Prostate gland (tissue), 2 donors: ENCODE results near the gene TRPT1. TPM values are rescaled to one million over a fixed set of nuclear protein-coding genes. Genes with fewer than 3 reads are reported as not detected.

Source experiments
- DNase-seq: peaks from one replicate; pipeline ENCODE4 v3.0.0-alpha.2; 2019; ENCODE audit warnings: low spot score
- H3K27ac ChIP-seq, 2 donors: fragments of 200-600 bp; sonication (generic); 2 replicates each; pipeline ENCODE4 v1.5.1; 2017 to 2019
- H3K27me3 ChIP-seq: fragments of 200-600 bp; sonication (generic); replicated peaks from 2 replicates; pipeline ENCODE4 v1.5.1; 2019; ENCODE audit not compliant: insufficient read depth
- H3K36me3 ChIP-seq, 2 donors: fragments of 200-600 bp; sonication (generic); 1 replicate in 1 of 2; 2 replicates in 1 of 2; pipeline versions ENCODE4 v1.5.1 to v1.8.1; 2017 to 2019
- H3K4me1 ChIP-seq: fragments of 200-600 bp; sonication (generic); replicated peaks from 2 replicates; pipeline ENCODE4 v1.5.1; 2019
- H3K4me3 ChIP-seq, 2 donors: fragments of 200-600 bp; sonication (generic); 2 replicates each; pipeline ENCODE4 v1.5.1; 2017 to 2019
- H3K9me3 ChIP-seq: fragments of 200-600 bp; sonication (generic); 2 replicates; pipeline ENCODE4 v1.5.1; 2017
- CTCF ChIP-seq, 4 experiments: fragments of 200-600 bp in 2 of 4; fragments of 450-650 bp in 2 of 4; sonication (generic) in 2 of 4; IDR thresholded peaks; 1 replicate in 3 of 4; 2 replicates in 1 of 4; pipeline ENCODE4 v1.5.1; 2016 to 2019; ENCODE audit warnings: antibody characterized with exemption in 4 of 4, mild to moderate bottlenecking in 2 of 4, moderate library complexity in 2 of 4
- POLR2A ChIP-seq: fragments of 450-650 bp; IDR thresholded peaks from one replicate; pipeline ENCODE4 v1.6.1; 2016; ENCODE audit warnings: antibody characterized with exemption, mild to moderate bottlenecking
- POLR2AphosphoS5 ChIP-seq: sonication (generic); formaldehyde crosslinking; IDR thresholded peaks from one replicate; pipeline ENCODE4 v1.6.1; 2017; ENCODE audit warnings: antibody characterized with exemption
- WGBS: methylation state at CpG from one replicate; pipeline ENCODE4 v1.1.5; 2018; 5-methylcytosine and 5-hydroxymethylcytosine counted together
- intact Hi-C: fragments of 100-400 bp; cut with DNase I; formaldehyde crosslinking; loops from one replicate; pipeline ENCODE4 v1.14.2; 2022
- total RNA-seq, 2 donors: library from RNA; depleted of rRNA; stranded (reverse); fragments of >200 nt; gene quantifications; one replicate each; pipeline ENCODE4 v1.1.0, GENCODE V29; 2016

The TRPT1 gene
- total RNA-seq, 2 donors from 2014 or later = 63.6 to 87.7 TPM

- Histone ChIP-seq H3K4me1 (no peaks in the 10 kb centered on the region), H3K36me3 (no peaks in the 10 kb centered on the region), H3K27me3 (no peaks in the 10 kb centered on the region), H3K9me3 (no peaks in the 10 kb centered on the region), H3K4me3 (no peak overlapping the region), H3K27ac (no peak overlapping the region)
- DNase-seq = no peak
- intact Hi-C loops = no loop called here
- 82% methylated on average over 8 of the region's 8 CpGs for WGBS
- no peak for TF ChIP-seq POLR2AphosphoS5
- no peak for TF ChIP-seq CTCF (IDR thresholded peaks at IDR 0.05)
- TF ChIP-seq POLR2A = no peak
These were observed 49.2 kb downstream of the TRPT1 start for GRCh38 chr11:64176751-64177150.

Other genes with a start within 250 kb of the TRPT1 start
- 100 to 1,000 TPM in 1 of 2 donors, 10 to 100 TPM in 1; 79.6 to 118 TPM for gene OTUB1, start 239.7 kb downstream of the TRPT1 start, total RNA-seq
- under 1 TPM; 0.36 to 0.57 TPM for gene FLRT1, start 190.3 kb downstream of the TRPT1 start, total RNA-seq
- gene MACROD1, start 60.1 kb downstream of the TRPT1 start, total RNA-seq = 10 to 100 TPM; 33.5 to 68.2 TPM
- gene STIP1, start 40.0 kb downstream of the TRPT1 start, total RNA-seq = 100 to 1,000 TPM; 104 to 139 TPM
- 10 to 100 TPM in 1 of 2 donors, 1 to 10 TPM in 1; 5.3 to 12.8 TPM for gene FERMT3, start 19.5 kb downstream of the TRPT1 start, total RNA-seq
- gene NUDT22, start 88 bp upstream of the TRPT1 start, total RNA-seq = 10 to 100 TPM; 89.5 to 90.8 TPM
- 10 to 100 TPM; 55.8 to 63.8 TPM for gene DNAJC4, start 4.4 kb upstream of the TRPT1 start, total RNA-seq
- 10 to 100 TPM; 50.9 to 91.2 TPM for gene VEGFB, start 8.4 kb upstream of the TRPT1 start, total RNA-seq
- 100 to 1,000 TPM; 138 to 164 TPM for gene FKBP2, start 14.9 kb upstream of the TRPT1 start, total RNA-seq
- 10 to 100 TPM; 60.5 to 69.3 TPM for gene PPP1R14B, start 20.8 kb upstream of the TRPT1 start, total RNA-seq
- gene PLCB3, start 25.3 kb upstream of the TRPT1 start, total RNA-seq = 10 to 100 TPM; 26.3 to 43.1 TPM
- 100 to 1,000 TPM; 140 to 161 TPM for gene BAD, start 58.5 kb upstream of the TRPT1 start, total RNA-seq
- gene GPR137, start 59.7 kb upstream of the TRPT1 start, total RNA-seq = 10 to 100 TPM; 38.8 to 94.9 TPM
- not detected for gene KCNK4, start 65.1 kb upstream of the TRPT1 start, total RNA-seq
- 10 to 100 TPM in 1 of 2 donors, not detected in 1; 44.3 TPM for gene CATSPERZ, start 74.2 kb upstream of the TRPT1 start, total RNA-seq
- gene ESRRA, start 79.3 kb upstream of the TRPT1 start, total RNA-seq = 10 to 100 TPM; 38.7 to 54.7 TPM
- gene TRMT112, start 91.4 kb upstream of the TRPT1 start, total RNA-seq = 100 to 1,000 TPM; 328 to 400 TPM
- gene PRDX5, start 91.9 kb upstream of the TRPT1 start, total RNA-seq = 100 to 1,000 TPM; 224 to 303 TPM
- gene CCDC88B, start 114.0 kb upstream of the TRPT1 start, total RNA-seq = 1 to 10 TPM; 3.0 to 10.0 TPM
- gene RPS6KA4, start 133.0 kb upstream of the TRPT1 start, total RNA-seq = 10 to 100 TPM; 18.9 to 23.7 TPM